Measurements from ENCODE around the gene ZNFX1.
"Not testable (repeated sequence)": the region's sequence is repeated elsewhere in the genome, so short reads cannot be mapped to it uniquely, and the experiment has no call there.

ZNFX1 gene

GRCh38 chr20:49297605-49298530 is 20.0 kb upstream of the ZNFX1 start:
- intact Hi-C loops (cut with DNase I): no loop called here
- DNase-seq: peak in 9 of 42 donors; percentile 15 to 54 (median 21)

- DNase-seq; intact Hi-C loops (cut with DNase I): not testable (repeated sequence)
These were observed 16.3 kb upstream of the ZNFX1 start for GRCh38 chr20:49294002-49294654.

DNA sequence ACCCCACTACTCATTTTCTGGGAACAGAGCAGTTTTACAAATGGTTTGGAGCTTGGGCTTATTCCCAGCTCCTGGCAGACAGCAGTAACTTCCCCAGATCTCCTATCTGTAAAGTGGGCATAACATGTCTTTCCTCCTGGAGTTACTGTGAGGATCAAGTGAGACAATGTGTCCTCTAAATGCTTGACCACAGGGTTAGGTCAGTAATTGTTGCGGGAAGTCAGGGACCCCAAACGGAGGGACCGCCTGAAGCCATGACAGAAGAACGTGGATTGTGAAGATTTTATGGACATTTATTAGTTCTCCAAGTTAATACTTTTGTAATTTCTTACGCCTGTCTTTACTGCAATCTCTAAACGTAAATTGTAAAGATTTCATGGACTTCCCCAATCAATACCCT is 15.3 kb upstream of the ZNFX1 start:
- intact Hi-C loops (cut with DNase I): no loop called here

DNA sequence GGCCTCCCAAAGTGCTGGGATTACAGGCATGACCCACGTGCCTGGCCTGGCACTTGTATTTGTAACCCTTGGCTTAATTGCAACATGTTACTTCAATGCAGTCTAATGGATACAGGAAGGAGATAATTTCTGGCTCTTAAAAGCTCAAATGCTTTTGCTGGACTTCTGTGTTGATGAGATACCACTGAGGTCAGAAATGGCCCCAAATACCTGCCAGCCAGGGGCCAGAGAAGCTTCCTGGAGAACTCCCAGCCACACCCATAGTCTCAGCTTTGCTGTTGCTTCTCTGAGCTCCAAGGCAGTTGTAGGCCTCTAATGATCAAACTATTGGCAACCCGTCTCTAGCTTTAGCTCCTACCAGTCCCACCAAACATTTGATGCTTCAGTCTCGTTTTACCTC is 14.2 kb upstream of the ZNFX1 start:
- DNase-seq: no peak
- intact Hi-C loops (cut with DNase I): no loop called here

More for the DNA sequence above, 15.3 kb upstream of the ZNFX1 start:
- no peak for DNase-seq

GRCh38 chr20:49291200-49291599 is 13.3 kb upstream of the ZNFX1 start:
- intact Hi-C loops (cut with DNase I): no loop called here

GRCh38 chr20:49290608-49291191 is 12.8 kb upstream of the ZNFX1 start:
- DNase-seq: no peak
- intact Hi-C loops (cut with DNase I): no loop called here

More at GRCh38 chr20:49291200-49291599, 13.3 kb upstream of the ZNFX1 start:
- DNase-seq: no peak

- intact Hi-C loops (cut with DNase I): no loop called here
- no peak for DNase-seq
These were observed 11.2 kb upstream of the ZNFX1 start for GRCh38 chr20:49288784-49289696.

DNA sequence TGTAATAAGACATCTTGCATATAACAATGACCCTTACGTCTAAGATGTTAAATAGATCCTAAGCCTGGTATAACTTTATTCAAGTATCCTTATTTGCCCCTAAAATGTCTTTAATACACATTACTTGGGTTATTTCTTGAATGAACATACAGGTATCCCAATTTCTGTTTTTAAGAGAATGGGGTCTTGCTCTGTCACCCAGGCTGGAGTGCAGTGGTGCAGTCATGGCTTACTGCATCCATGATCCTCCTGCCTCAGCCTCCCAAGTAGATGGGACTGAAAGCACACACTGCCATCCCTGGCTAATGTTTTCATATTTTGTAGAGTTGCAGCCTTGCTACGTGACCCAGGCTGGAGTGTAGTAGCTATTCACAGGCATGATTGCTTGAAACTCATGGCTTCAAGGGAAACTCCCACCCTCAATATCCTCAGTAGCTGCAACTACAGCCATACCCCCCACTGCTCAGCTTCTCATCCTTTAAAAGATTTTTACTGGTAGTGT is 10.4 kb upstream of the ZNFX1 start:
- intact Hi-C loops (cut with DNase I): no loop called here
- no peak for DNase-seq

- no peak for DNase-seq
- intact Hi-C loops (cut with DNase I): no loop called here
These were observed 9.8 kb upstream of the ZNFX1 start for GRCh38 chr20:49287555-49288249.

DNA sequence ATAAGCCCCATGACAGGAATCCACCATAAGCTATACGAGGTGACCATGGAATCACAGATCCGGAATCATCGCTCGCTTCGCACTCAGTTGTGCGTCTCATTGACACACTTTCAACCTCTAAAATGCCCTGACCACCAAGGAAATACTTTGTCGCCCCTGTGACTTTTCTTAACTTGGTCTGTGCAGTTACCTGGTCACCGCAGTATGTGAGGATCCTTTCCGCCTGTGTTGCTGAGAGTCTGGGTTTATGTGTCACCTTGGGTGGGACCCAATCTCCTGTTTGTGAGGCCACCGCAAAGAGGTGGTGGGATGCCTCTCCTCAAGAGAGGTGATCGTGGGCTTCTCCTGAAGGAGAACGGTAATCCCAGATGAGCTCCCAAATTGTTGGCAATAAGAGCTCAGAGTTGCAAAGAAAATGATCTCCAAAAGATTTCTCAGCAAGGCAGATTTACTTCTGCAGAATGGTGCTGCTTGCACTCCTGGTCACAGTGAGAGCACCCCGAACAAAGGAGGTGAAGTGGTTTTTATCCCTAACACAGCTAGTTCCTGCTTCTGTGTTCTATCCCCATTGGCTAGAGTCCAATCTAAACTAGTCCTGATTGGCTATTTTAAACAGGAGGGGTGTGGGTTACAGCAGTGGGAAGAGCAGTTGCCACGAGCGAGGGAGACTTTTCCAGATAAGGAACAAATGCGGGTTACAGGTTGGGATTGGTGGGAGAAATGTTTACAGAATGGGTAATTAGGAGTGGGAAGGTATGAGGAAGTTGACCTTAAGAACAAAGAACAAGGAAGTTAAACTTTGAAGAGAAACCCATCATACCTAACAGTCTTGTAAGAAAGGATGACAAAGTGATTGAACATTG is 9.1 kb upstream of the ZNFX1 start:
- intact Hi-C loops (cut with DNase I): no loop called here
- no peak for DNase-seq

DNA sequence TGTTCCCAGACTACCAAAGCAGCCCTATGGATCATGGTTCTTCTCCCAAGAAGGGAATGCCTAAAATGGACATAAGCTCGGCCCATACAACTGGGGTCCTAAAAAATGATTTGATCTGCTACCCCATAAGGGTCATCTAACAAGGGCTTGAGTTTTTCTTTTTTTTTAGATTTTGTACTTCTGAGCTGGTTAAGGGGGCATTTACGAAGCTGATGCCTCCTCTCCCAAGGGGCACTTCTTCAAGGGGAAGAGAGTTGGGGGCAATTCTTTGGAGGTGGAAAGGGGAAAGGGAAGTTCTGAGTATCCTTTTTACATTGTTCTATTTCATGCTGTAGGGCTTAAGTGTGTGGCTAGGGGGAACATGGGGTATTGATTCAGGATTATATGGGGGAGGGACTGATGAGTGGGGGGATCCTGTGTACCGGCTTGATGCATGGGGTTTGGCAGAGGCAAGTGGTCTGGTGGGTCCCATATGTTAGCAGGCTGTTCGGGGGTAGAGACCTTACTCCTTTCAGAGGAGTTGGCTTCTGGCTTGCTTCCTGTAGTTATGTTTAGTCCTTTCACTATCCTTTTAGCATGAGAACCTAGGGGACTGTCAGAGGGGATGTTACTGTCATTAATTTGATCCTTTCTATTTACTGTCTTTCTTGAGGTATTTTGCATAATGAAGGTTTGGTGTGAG is 8.1 kb upstream of the ZNFX1 start:
- DNase-seq: no peak
- intact Hi-C loops (cut with DNase I): no loop called here

DNA sequence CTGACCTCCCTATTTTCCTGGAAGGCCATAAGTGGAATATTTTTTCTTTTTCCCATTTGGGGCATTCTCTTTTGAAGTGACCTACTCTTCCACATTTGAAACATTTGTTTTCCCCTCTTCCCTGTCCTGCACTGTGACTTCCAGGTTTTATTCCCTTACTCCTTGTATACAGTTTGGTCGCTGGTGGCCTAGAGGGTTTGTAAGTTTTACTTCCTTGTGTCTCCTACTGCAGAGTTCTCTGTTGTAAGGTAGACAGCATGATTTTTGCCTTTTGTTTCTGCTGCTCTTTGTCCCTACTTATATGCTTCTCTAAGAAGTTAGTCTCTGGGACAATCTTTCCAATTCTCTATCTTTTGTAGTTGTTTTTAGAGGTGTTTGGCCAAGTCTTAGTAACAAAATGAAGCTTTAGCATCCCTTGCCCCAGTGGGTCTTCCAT is 7.4 kb upstream of the ZNFX1 start:
- intact Hi-C loops (cut with DNase I): no loop called here
- DNase-seq: no peak

DNA sequence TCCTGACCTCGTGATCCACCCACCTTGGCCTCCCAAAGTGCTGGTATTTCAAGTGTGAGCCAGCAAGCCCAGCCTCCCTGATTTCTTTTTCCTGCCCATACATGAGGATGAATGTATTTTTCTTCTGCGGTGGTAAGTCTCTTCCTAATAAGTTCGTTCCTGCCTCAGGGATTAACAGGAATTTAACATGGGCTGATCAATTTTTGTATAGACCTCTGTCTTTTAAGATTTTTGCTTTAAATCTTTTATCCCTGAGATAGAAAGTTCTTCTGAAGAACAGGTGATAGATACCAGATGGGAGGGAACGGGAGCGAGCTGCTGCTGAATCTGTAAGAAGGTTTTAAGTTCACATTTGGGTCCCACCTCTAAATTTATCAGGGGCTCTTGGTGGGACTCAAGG is 7.0 kb upstream of the ZNFX1 start:
- DNase-seq: no peak
- intact Hi-C loops (cut with DNase I): no loop called here

DNA sequence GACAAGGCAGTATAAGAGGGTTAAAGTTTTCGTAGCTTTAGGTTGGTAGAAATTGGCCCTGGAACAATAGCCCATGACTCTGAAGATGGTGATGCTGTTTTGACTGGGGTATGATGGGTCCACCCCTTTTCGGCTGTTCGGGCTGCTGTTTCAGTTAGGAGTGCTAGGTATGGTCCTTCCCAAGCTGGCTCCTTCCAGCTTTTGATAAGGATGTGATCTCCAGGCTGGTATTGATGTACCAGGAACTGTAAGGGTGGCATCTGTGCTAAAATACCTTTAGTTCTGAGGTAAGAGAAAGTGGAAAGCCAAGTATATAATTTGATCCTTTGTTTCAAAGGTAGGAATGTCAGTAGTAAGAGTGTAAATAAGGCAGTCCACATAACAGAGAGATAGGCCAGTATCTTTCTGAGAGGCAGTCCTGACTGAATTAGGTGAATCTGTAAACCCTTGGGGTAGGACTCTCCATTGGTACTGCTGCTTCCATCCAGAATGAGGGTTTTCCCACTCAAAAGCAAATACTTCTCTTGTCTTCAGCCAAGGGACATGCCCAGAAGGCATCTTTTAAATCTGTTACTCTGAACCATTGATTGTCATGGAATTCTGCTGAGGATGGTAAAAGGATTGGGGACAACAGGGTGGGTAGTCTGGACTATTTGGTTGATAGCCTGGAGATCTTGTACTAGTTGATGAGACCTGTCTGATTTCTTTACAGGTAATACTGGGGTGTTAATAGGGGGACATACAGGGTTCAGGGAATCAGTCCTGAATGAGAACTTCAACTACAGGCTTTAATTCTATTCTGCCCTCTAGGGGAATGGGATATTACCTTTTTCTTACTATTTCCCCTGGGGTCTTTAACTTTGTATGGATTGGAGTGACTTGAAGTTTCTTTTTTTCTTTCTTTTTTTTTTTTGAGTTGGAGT is 6.1 kb upstream of the ZNFX1 start:
- intact Hi-C loops (cut with DNase I): no loop called here

GRCh38 chr20:49283176-49283702 is 5.4 kb upstream of the ZNFX1 start:
- no peak for DNase-seq

More for the DNA sequence above, 6.1 kb upstream of the ZNFX1 start:
- DNase-seq: no peak

More at GRCh38 chr20:49283176-49283702, 5.4 kb upstream of the ZNFX1 start:
- intact Hi-C loops (cut with DNase I): no loop called here
